Mesenteric fat pad (tissue), 1 donor: Measurements from ENCODE around the gene RUFY2. TPM values are rescaled to one million over a fixed set of nuclear protein-coding genes. Genes with fewer than 3 reads are reported as not detected.
"Not testable (repeated sequence)": the region's sequence is repeated elsewhere in the genome, so short reads cannot be mapped to it uniquely, and the experiment has no call there.

Experiments
- DNase-seq: peaks from one replicate; pipeline ENCODE4 v3.0.0-alpha.2; 2020; ENCODE audit warnings: low spot score
- long read RNA-seq: library from polyadenylated mRNA; unstranded; transcript quantifications from one replicate; pipeline ENCODE4 v2.0.0, GENCODE V29; 2020
- total RNA-seq: library from RNA; stranded (reverse); fragmentation: NEBNext Ultra II Directional; extraction: Animal tissue kit (Norgen Biotek cat#: 25700); gene quantifications from one replicate; pipeline ENCODE4 v1.2.1, GENCODE V29; 2021
- donor health status: DM: yes; HTN: yes; CAD: no.

The RUFY2 gene
- 21.2 TPM for total RNA-seq
- long read RNA-seq, partial matches to known transcripts: 9 of 19 reads
- long read RNA-seq, other reads (novel, unspliced or antisense): 8 of 19 reads

GRCh38 chr10:68406815-68407548 is at the start of gene RUFY2:
TSS of gene RUFY2 (minus strand) at chr10:68407277. CDS start at chr10:68407189, 88 bp downstream.
- peak; percentile 93 for DNase-seq

GRCh38 chr10:68449698-68450097 is 42.6 kb upstream of the RUFY2 start:
- not testable (repeated sequence) for DNase-seq

- DNase-seq: no peak
These were observed 39.1 kb upstream of the RUFY2 start for GRCh38 chr10:68446179-68446578.

- no peak for DNase-seq
These were observed 35.9 kb upstream of the RUFY2 start for GRCh38 chr10:68442971-68443370.

GRCh38 chr10:68440898-68441297 is 33.8 kb upstream of the RUFY2 start:
- DNase-seq: no peak

- DNase-seq: no peak
These were observed 28.7 kb upstream of the RUFY2 start for GRCh38 chr10:68435803-68436202.

- no peak for DNase-seq
These were observed 27.6 kb upstream of the RUFY2 start for GRCh38 chr10:68434657-68435056.

GRCh38 chr10:68428396-68429104 is 21.5 kb upstream of the RUFY2 start:
- no peak for DNase-seq

GRCh38 chr10:68424454-68425014 is 17.5 kb upstream of the RUFY2 start:
- peak; percentile 76 for DNase-seq

- peak; percentile 45 for DNase-seq
These were observed 16.4 kb upstream of the RUFY2 start for GRCh38 chr10:68423522-68423921.

GRCh38 chr10:68419376-68419775 is 12.3 kb upstream of the RUFY2 start:
- no peak for DNase-seq

- DNase-seq: no peak
These were observed 1.9 kb upstream of the RUFY2 start for GRCh38 chr10:68408898-68409518.

GRCh38 chr10:68406111-68406814 is 814 bp downstream of the RUFY2 start:
- no peak for DNase-seq

- no peak for DNase-seq
These were observed 3.4 kb downstream of the RUFY2 start for GRCh38 chr10:68403701-68404100.

- no peak for DNase-seq
These were observed 4.8 kb downstream of the RUFY2 start for GRCh38 chr10:68402276-68402675.

GRCh38 chr10:68397005-68397404 is 10.1 kb downstream of the RUFY2 start:
- DNase-seq: no peak

GRCh38 chr10:68385740-68386139 is 21.3 kb downstream of the RUFY2 start:
- DNase-seq: no peak

- DNase-seq: no peak
These were observed 35.5 kb downstream of the RUFY2 start for GRCh38 chr10:68371604-68372003.

- no peak for DNase-seq
These were observed 40.0 kb downstream of the RUFY2 start for GRCh38 chr10:68367121-68367520.

- no peak for DNase-seq
These were observed 40.5 kb downstream of the RUFY2 start for GRCh38 chr10:68366600-68366999.

- no peak for DNase-seq
These were observed 41.5 kb downstream of the RUFY2 start for GRCh38 chr10:68365611-68366010.
